A673 (cell line): Measurements from ENCODE around the gene METTL9. TPM values are rescaled to one million over a fixed set of nuclear protein-coding genes. Genes with fewer than 3 reads are reported as not detected.

Experiments used
- BruUV-seq: library from RNA; stranded (reverse); fragments of 400-500 nt; replicated peaks from 2 replicates; lab custom pipeline; 2021; lab: Mats Ljungman, UMichigan
- CTCF ChIA-PET: fragments of 300-600 bp; sonication (Branson Sonifier 250); formaldehyde crosslinking; loops from one replicate; lab custom pipeline; 2022; ENCODE audit warnings: antibody characterized with exemption; lab: Charles Lee
- POLR2A ChIA-PET: fragments of 300-600 bp; sonication (Branson Sonifier 250); formaldehyde crosslinking; loops from one replicate; lab custom pipeline; 2022; ENCODE audit warnings: antibody characterized with exemption; ENCODE audit not compliant: low non-redundant PET; lab: Charles Lee
- DNase-seq: peaks from one replicate; pipeline ENCODE4 v3.0.0-alpha.2; 2015; ENCODE audit warnings: low spot score
- H3K27ac ChIP-seq: fragments of 200-600 bp; sonication (generic); 2 replicates; pipeline ENCODE4 v1.5.1; 2016; ENCODE audit warnings: mixed run types, low read depth, mild to moderate bottlenecking, mixed read lengths, antibody characterized with exemption, low read length; ENCODE audit not compliant: poor library complexity, severe bottlenecking
- H3K27me3 ChIP-seq: fragments of 200-600 bp; sonication (generic); replicated peaks from 2 replicates; pipeline ENCODE4 v1.6.1; 2017; ENCODE audit warnings: mixed run types, low read depth, mild to moderate bottlenecking, mixed read lengths, antibody characterized with exemption, low read length; ENCODE audit not compliant: insufficient read depth, poor library complexity
- H3K36me3 ChIP-seq: fragments of 200-600 bp; sonication (generic); 2 replicates; pipeline ENCODE4 v1.6.1; 2016; ENCODE audit warnings: mixed run types, mild to moderate bottlenecking, mixed read lengths, antibody characterized with exemption, low read length; ENCODE audit not compliant: insufficient read depth, poor library complexity, severe bottlenecking
- H3K4me1 ChIP-seq: fragments of 200-600 bp; sonication (generic); 2 replicates; pipeline ENCODE4 v1.6.1; 2017; ENCODE audit warnings: mixed run types, mild to moderate bottlenecking, mixed read lengths, antibody characterized with exemption, low read length; ENCODE audit not compliant: insufficient read depth, poor library complexity, severe bottlenecking
- H3K4me3 ChIP-seq: fragments of 200-600 bp; sonication (generic); 2 replicates; pipeline ENCODE4 v1.5.1; 2016; ENCODE audit warnings: low read depth, mixed run types, mild to moderate bottlenecking, mixed read lengths, low read length; ENCODE audit not compliant: poor library complexity, severe bottlenecking
- H3K9me3 ChIP-seq: fragments of 200-600 bp; sonication (generic); 2 replicates; pipeline ENCODE4 v1.6.1; 2016; ENCODE audit warnings: mixed run types, low read depth, mild to moderate bottlenecking, mixed read lengths, antibody characterized with exemption, low read length; ENCODE audit not compliant: poor library complexity, severe bottlenecking
- EZH2 ChIP-seq: fragments of 200-600 bp; sonication (generic); IDR thresholded peaks from 2 replicates; pipeline ENCODE4 v1.6.1; 2017; ENCODE audit warnings: borderline replicate concordance, low read depth, mild to moderate bottlenecking, mixed read lengths, antibody characterized with exemption, low read length; ENCODE audit not compliant: poor library complexity, severe bottlenecking
- intact Hi-C: fragments of 100-400 bp; cut with micrococcal nuclease; formaldehyde crosslinking; loops from one replicate; pipeline ENCODE4 v1.10.0; 2022; ENCODE audit not compliant: unreplicated experiment
- total RNA-seq: library from RNA; stranded (reverse); gene quantifications from 2 replicates; pipeline ENCODE4 v1.2.3, GENCODE V29; 2021
- TF ChIP-seq, protein P1 (sequence below): fragments of 300-800, 200-600 bp; sonication (generic); conservative IDR thresholded peaks from 2 replicates; pipeline ENCODE4 v1.5.1; 2017; ENCODE audit warnings: low read depth, mild to moderate bottlenecking, antibody characterized with exemption, low read length, moderate library complexity, mixed read lengths

The METTL9 gene
- total RNA-seq, 1 experiment from 2014 or later: 151 TPM

DNA sequence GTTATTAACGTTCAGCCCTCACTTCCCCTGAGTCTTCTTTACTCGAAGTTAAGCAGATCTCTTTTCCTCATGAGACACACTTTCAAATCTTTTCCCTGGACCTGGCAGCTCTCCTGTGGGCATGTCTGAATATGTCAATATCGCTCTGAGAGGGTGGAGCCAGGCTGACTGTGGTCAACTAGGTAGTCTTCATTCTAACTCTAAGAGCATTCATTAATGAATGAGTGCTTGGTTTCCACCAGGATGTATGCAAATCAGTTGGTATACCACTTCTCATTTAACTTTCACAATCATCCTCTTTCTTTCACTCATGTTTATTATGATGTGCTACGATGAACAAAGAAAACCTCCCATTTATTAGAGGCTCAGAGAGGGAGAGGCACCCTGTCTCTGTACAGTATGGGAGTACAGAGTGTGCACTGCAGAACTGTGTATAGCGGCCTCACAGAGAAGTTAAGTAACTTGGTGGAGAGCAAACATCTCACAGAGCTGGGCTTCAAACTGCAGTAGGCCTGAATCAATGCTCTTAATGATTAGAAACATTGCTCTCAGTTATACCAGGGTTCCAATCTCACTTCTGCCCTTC, 104.3 kb downstream of the METTL9 start:
- no TSS peak for BruUV-seq
- DNase-seq: no peak
- H3K36me3 ChIP-seq: no peaks in the 10 kb centered on the region
- no peaks in the 10 kb centered on the region for H3K27me3 ChIP-seq
- H3K27ac ChIP-seq: no peak overlapping the region
- intact Hi-C loops: no loop called here
- H3K9me3 ChIP-seq: no peaks in the 10 kb centered on the region
- H3K4me3 ChIP-seq: no peak overlapping the region
- CTCF ChIA-PET: no interaction called here
- POLR2A ChIA-PET: no interaction called here
- TF ChIP-seq, protein P1, sequence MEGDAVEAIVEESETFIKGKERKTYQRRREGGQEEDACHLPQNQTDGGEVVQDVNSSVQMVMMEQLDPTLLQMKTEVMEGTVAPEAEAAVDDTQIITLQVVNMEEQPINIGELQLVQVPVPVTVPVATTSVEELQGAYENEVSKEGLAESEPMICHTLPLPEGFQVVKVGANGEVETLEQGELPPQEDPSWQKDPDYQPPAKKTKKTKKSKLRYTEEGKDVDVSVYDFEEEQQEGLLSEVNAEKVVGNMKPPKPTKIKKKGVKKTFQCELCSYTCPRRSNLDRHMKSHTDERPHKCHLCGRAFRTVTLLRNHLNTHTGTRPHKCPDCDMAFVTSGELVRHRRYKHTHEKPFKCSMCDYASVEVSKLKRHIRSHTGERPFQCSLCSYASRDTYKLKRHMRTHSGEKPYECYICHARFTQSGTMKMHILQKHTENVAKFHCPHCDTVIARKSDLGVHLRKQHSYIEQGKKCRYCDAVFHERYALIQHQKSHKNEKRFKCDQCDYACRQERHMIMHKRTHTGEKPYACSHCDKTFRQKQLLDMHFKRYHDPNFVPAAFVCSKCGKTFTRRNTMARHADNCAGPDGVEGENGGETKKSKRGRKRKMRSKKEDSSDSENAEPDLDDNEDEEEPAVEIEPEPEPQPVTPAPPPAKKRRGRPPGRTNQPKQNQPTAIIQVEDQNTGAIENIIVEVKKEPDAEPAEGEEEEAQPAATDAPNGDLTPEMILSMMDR: no peak
- TF ChIP-seq EZH2: no peak
- no peaks in the 10 kb centered on the region for H3K4me1 ChIP-seq

DNA sequence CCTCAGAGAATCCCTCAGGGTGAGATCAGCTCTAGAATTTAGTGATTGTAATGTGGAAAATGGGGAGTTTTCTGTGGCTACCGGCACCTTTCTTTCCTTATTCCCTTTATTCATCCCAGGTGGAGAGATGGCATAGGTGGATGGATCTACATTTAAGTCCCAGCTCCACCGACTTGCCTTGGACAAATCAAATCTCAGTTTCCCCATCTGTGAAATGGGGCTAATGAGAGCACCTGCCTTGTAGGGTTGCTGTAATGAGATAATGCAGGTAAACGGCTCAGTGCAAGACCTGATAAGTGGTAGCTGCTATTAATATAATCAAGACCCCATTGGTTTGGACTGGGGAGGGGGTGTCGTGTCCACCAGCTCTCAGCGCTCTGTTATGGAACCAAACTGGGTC, 104.9 kb downstream of the METTL9 start:
- no peaks in the 10 kb centered on the region for H3K36me3 ChIP-seq
- no peak overlapping the region for H3K4me3 ChIP-seq
- DNase-seq: no peak
- H3K4me1 ChIP-seq: no peaks in the 10 kb centered on the region
- ChIA-PET POLR2A (no interaction called here), CTCF (no interaction called here)
- no peak overlapping the region for H3K27ac ChIP-seq
- no peaks in the 10 kb centered on the region for H3K9me3 ChIP-seq
- intact Hi-C loops: no loop called here
- no peaks in the 10 kb centered on the region for H3K27me3 ChIP-seq
- TF ChIP-seq EZH2: no peak
- TF ChIP-seq, protein P1: no peak
- no TSS peak for BruUV-seq

DNA sequence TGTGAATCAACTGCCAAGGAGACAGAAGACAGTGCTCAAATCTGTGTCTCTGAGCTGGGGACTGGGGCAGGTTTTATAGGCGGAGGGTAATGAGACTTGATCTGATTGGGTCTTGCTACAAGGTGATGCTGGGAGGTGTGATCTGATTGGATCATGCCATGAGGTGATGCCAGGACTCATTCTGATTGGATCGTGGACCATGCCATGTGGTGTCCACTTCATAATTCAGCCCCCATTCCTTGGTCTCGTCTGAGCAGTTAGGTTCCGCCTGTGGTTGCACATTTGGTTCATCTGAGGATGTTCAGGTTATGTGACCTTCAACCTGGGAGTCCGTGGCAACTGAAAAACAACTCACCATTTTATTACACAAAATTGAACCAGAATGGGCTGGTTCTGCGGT, 105.4 kb downstream of the METTL9 start:
- TF ChIP-seq EZH2: no peak
- TF ChIP-seq, protein P1: no peak
- no peaks in the 10 kb centered on the region for H3K4me1 ChIP-seq
- ChIA-PET POLR2A (no interaction called here), CTCF (no interaction called here)
- DNase-seq: no peak
- no peaks in the 10 kb centered on the region for H3K36me3 ChIP-seq
- intact Hi-C loops: no loop called here
- H3K4me3 ChIP-seq: no peak overlapping the region
- no peaks in the 10 kb centered on the region for H3K27me3 ChIP-seq
- H3K9me3 ChIP-seq: no peaks in the 10 kb centered on the region
- H3K27ac ChIP-seq: no peak overlapping the region
- BruUV-seq: no TSS peak

Other genes starting within 250 kb of the METTL9 start
- gene IGSF6, start 53.0 kb downstream of the METTL9 start, total RNA-seq: not detected in 2 replicates
- gene OTOA, start 64.4 kb downstream of the METTL9 start, total RNA-seq: 0.13 TPM in 1 of 2 replicates, not detected in the other